Ishikawa (cell line): ENCODE data around the gene ATP7A.

Source experiments
- CEBPB ChIP-seq: IDR thresholded peaks from 2 replicates; pipeline ENCODE4 v1.6.1; 2012
- CREB1 ChIP-seq: IDR thresholded peaks from 2 replicates; pipeline ENCODE4 v1.6.1; 2012; ENCODE audit warnings: low read depth
- EGR1 ChIP-seq: IDR thresholded peaks from 2 replicates; pipeline ENCODE4 v1.6.1; 2012
- EP300 ChIP-seq: IDR thresholded peaks from 2 replicates; pipeline ENCODE4 v1.6.1; 2012; ENCODE audit warnings: borderline replicate concordance
- FOXM1 ChIP-seq: IDR thresholded peaks from 2 replicates; pipeline ENCODE4 v1.6.1; 2012; ENCODE audit warnings: low read depth, borderline replicate concordance
- MAX ChIP-seq: IDR thresholded peaks from 2 replicates; pipeline ENCODE4 v1.6.1; 2012
- NFIC ChIP-seq: IDR thresholded peaks from 2 replicates; pipeline ENCODE4 v1.6.1; 2012
- RAD21 ChIP-seq: IDR thresholded peaks from 2 replicates; pipeline ENCODE4 v1.6.1; 2012; ENCODE audit warnings: low read depth
- REST ChIP-seq: IDR thresholded peaks from 2 replicates; pipeline ENCODE4 v1.6.1; 2012; ENCODE audit warnings: low read depth, mild to moderate bottlenecking
- TAF1 ChIP-seq: IDR thresholded peaks from 2 replicates; pipeline ENCODE4 v1.6.1; 2012; ENCODE audit warnings: low read depth, mild to moderate bottlenecking
- TCF12 ChIP-seq: IDR thresholded peaks from 2 replicates; pipeline ENCODE4 v1.6.1; 2012; ENCODE audit warnings: low read depth
- TEAD4 ChIP-seq: IDR thresholded peaks from 2 replicates; pipeline ENCODE4 v1.6.1; 2012
- USF1 ChIP-seq: IDR thresholded peaks from 2 replicates; pipeline ENCODE4 v1.6.1; 2012
- YY1 ChIP-seq: IDR thresholded peaks from 2 replicates; pipeline ENCODE4 v1.6.1; 2012; ENCODE audit warnings: low read depth
- ZBTB7A ChIP-seq: IDR thresholded peaks from 2 replicates; pipeline ENCODE4 v1.6.1; 2012; ENCODE audit warnings: low read depth

The ATP7A gene

GRCh38 chrX:77910108-77910840 is at the start of gene ATP7A:
TSS of gene ATP7A (plus strand) at chrX:77910693. CDS start at chrX:77971642, 60,949 bp downstream.
- TF ChIP-seq REST (no peak), TAF1 (no peak), NFIC (no peak), MAX (peak; percentile 77), EGR1 (no peak), EP300 (no peak), CEBPB (no peak), FOXM1 (no peak), TCF12 (no peak), CREB1 (no peak), USF1 (peak; percentile 92), RAD21 (peak; percentile 55), YY1 (no peak), ZBTB7A (no peak), TEAD4 (no peak)

- TF ChIP-seq USF1 (no peak), NFIC (no peak), YY1 (no peak), CREB1 (no peak), TEAD4 (no peak), REST (no peak), RAD21 (no peak), CEBPB (no peak), FOXM1 (no peak), EP300 (no peak), TAF1 (no peak), ZBTB7A (no peak)
Observed at GRCh38 chrX:77875372-77875771, 35.1 kb upstream of the ATP7A start.

- TF ChIP-seq CEBPB, result no peak
- no peak for TF ChIP-seq TEAD4
- no peak for TF ChIP-seq TAF1
- TF ChIP-seq MAX, result no peak
- no peak for TF ChIP-seq CREB1
- no peak for TF ChIP-seq ZBTB7A
- TF ChIP-seq EP300, result no peak
- TF ChIP-seq FOXM1, result no peak
- no peak for TF ChIP-seq REST
- no peak for TF ChIP-seq RAD21
- TF ChIP-seq NFIC, result no peak
- no peak for TF ChIP-seq TCF12
- TF ChIP-seq USF1, result no peak
- no peak for TF ChIP-seq EGR1
Observed at GRCh38 chrX:77892887-77893286, 17.6 kb upstream of the ATP7A start.

GRCh38 chrX:77893713-77894112 is 16.8 kb upstream of the ATP7A start:
- no peak for TF ChIP-seq CREB1
- no peak for TF ChIP-seq USF1
- TF ChIP-seq TEAD4, result no peak
- TF ChIP-seq CEBPB, result no peak
- no peak for TF ChIP-seq EGR1
- no peak for TF ChIP-seq NFIC
- no peak for TF ChIP-seq TAF1
- TF ChIP-seq YY1, result no peak
- TF ChIP-seq EP300, result no peak
- TF ChIP-seq REST, result no peak
- no peak for TF ChIP-seq FOXM1
- no peak for TF ChIP-seq RAD21
- TF ChIP-seq TCF12, result no peak
